Pancreas (tissue), 10 donors: ENCODE results near the gene SHROOM1. TPM values are rescaled to one million over a fixed set of nuclear protein-coding genes. Genes with fewer than 3 reads are reported as not detected.

Experiments
- ATAC-seq, 4 donors: fragments of 200-7000 bp; cut with Tn5 transposase; one replicate each; pipeline versions ENCODE4 v1.8.0 to v1.9.1; 2020; ENCODE audit warnings: mild to moderate bottlenecking in 4 of 4, moderate library complexity in 4 of 4
- DNase-seq, 6 donors: peaks; one replicate each; pipeline ENCODE4 v3.0.0-alpha.2; 2020
- FAIRE-seq: peaks from 2 replicates; lab custom pipeline; 2012; peaks lifted over from hg19 to GRCh38; lab: Jason Lieb, UNC
- H3K27ac ChIP-seq, 4 donors: fragments of 200-600 bp; sonication (generic); 1 replicate in 3 of 4; 2 replicates in 1 of 4; pipeline versions ENCODE4 v1.5.0 to v1.8.0; 2020
- H3K27me3 ChIP-seq, 4 donors: fragments of 200-600 bp; one replicate each; pipeline ENCODE4 v1.8.0; 2021
- H3K36me3 ChIP-seq, 3 donors: fragments of 200-600 bp; sonication (generic) in 1 of 3; one replicate each; pipeline versions ENCODE4 v1.5.0 to v1.8.0; 2020 to 2021
- H3K4me1 ChIP-seq, 3 donors: fragments of 200-600 bp; one replicate each; pipeline ENCODE4 v1.8.0; 2021
- H3K4me3 ChIP-seq, 4 donors: fragments of 200-600 bp; sonication (generic) in 2 of 4; one replicate each; pipeline versions ENCODE4 v1.5.0 to v1.8.0; 2020 to 2021
- H3K9me3 ChIP-seq, 4 donors: fragments of 200-600 bp; one replicate each; pipeline ENCODE4 v1.8.0; 2021
- CTCF ChIP-seq, 4 donors: fragments of 200-600 bp; sonication (generic) in 3 of 4; IDR thresholded peaks; one replicate each; pipeline versions ENCODE4 v1.5.0 to v1.8.0; 2021; ENCODE audit warnings: antibody characterized with exemption in 4 of 4
- WGBS, 2 donors: extraction: QIAGEN DNeasy Blood & Tissue Kit; methylation state at CpG; one replicate each; pipeline ENCODE4 v1.1.7; 2013; 5-methylcytosine and 5-hydroxymethylcytosine counted together
- intact Hi-C, 3 donors: fragments of 100-400 bp; cut with DNase I; formaldehyde crosslinking; loops; one replicate each; pipeline versions ENCODE4 v1.11.1 to v1.14.2; 2022
- polyA plus RNA-seq, 2 donors: library from polyadenylated mRNA; stranded (reverse); fragments of 200-250 nt; gene quantifications; one replicate each; pipeline ENCODE4 v1.2.3, GENCODE V29; 2013
- total RNA-seq, 6 donors: library from RNA; stranded (reverse); fragmentation: NEBNext Ultra II Directional in 4 of 6; extraction: Animal tissue kit (Norgen Biotek cat#: 25700) in 4 of 6; gene quantifications; one replicate each; pipeline versions ENCODE4 v1.2.1 to v1.2.4, GENCODE V29; 2021 to 2023
- donor health status: healthy with polysubstance abuse.
- donor health status: DM: no; HTN: no; CAD: no; lungs with moderate emphysema.
- donor health status: DM: no; HTN: no; CAD: no.
- donor health status: control.
- donor health status: control.
- donor health status: Bipolar disorder and iron deficiency.
- donor health status: DM: yes; HTN: yes; CAD: no.
- donor health status: DM: no; HTN: no; CAD: no.
- donor health status: DM: no; HTN: no; CAD: no.
- donor health status: DM: yes; HTN: yes; CAD: no.

Gene SHROOM1
- total and polyA plus RNA-seq, 8 donors: 10.7 to 62.0 (median 12.1) TPM

GRCh38 chr5:132815454-132815853 is 15.0 kb downstream of the SHROOM1 start:
- Histone ChIP-seq H3K4me1 (peaks cover 0 to 8% (median 3%) of the 10 kb centered on the region in 3 donors), H3K9me3 (no peaks in the 10 kb centered on the region), H3K27ac (no peak overlapping the region), H3K4me3 (no peak overlapping the region), H3K27me3 (no peaks in the 10 kb centered on the region), H3K36me3 (no peaks in the 10 kb centered on the region)
- WGBS, 2 donors: 87 to 90% methylated on average over 1 of the region's 1 CpG
- FAIRE-seq: no peak
- no peak for TF ChIP-seq CTCF (IDR thresholded peaks at IDR 0.05)
- DNase-seq: no peak
- ATAC-seq: no peak
- intact Hi-C loops: no loop called here

GRCh38 chr5:132814503-132815294 is 15.7 kb downstream of the SHROOM1 start:
- H3K36me3 ChIP-seq: no peaks in the 10 kb centered on the region
- peak in 1 of 6 donors; percentile 81 for DNase-seq
- no peak for ATAC-seq
- FAIRE-seq: no peak
- TF ChIP-seq CTCF (IDR thresholded peaks at IDR 0.05): no peak
- intact Hi-C loops: no loop called here
- H3K4me3 ChIP-seq: peak overlapping the region in 2 of 4 donors; percentile 54 to 57
- peaks cover 0 to 8% (median 3%) of the 10 kb centered on the region in 3 donors for H3K4me1 ChIP-seq
- no peaks in the 10 kb centered on the region for H3K9me3 ChIP-seq
- H3K27me3 ChIP-seq: no peaks in the 10 kb centered on the region
- 87% methylated on average over 81 of the region's 81 CpGs for WGBS, 2 donors
- H3K27ac ChIP-seq: no peak overlapping the region

DNA sequence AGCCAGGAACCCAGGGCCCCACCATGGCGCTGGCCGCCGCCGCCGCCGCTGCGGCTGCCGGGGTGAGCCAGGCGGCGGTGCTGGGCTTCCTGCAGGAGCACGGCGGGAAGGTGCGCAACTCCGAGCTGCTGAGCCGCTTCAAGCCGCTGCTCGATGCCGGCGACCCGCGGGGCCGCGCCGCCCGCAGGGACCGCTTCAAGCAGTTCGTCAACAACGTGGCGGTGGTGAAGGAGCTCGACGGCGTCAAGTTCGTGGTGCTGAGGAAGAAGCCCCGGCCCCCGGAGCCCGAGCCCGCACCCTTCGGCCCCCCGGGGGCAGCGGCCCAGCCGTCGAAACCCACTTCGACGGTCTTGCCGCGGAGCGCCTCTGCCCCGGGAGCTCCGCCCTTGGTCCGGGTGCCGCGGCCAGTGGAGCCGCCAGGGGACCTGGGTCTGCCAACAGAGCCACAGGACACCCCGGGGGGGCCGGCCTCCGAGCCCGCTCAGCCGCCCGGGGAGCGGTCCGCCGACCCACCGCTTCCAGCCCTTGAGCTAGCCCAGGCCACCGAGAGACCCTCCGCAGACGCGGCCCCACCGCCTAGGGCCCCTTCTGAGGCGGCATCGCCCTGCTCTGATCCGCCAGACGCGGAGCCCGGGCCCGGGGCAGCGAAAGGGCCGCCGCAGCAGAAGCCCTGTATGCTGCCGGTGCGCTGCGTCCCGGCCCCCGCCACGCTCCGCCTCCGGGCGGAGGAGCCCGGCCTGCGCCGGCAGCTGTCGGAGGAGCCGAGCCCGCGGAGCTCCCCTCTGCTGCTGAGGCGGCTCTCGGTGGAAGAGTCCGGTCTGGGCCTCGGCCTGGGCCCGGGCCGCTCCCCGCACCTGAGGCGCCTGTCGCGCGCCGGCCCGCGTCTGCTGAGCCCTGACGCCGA is 16.6 kb downstream of the SHROOM1 start:
- FAIRE-seq (no peak), ATAC-seq (peak; percentile 46 to 70 (median 66)), DNase-seq (peak in 3 of 6 donors; percentile 56 to 87 (median 69))
- Histone ChIP-seq H3K36me3 (no peaks in the 10 kb centered on the region), H3K27me3 (no peaks in the 10 kb centered on the region), H3K4me1 (peaks cover under 1 to 8% (median 5%) of the 10 kb centered on the region in 3 donors), H3K4me3 (peak overlapping the region; percentile 31 to 57 (median 46)), H3K27ac (peak overlapping the region in 3 of 4 donors; percentile 1 to 46 (median 41)), H3K9me3 (no peaks in the 10 kb centered on the region)
- intact Hi-C loops: no loop called here
- WGBS, 2 donors: 13 to 22% methylated on average over 85 to 110 of the region's 110 CpGs
- TF ChIP-seq CTCF (IDR thresholded peaks at IDR 0.05): no peak

GRCh38 chr5:132812781-132813598 is 17.5 kb downstream of the SHROOM1 start, which contains the start of gene SOWAHA:
SOWAHA (plus strand) TSS chr5:132813302; CDS start chr5:132813622, 320 bp downstream.
- Histone ChIP-seq H3K9me3 (no peaks in the 10 kb centered on the region), H3K27ac (peak within 1 kb of the TSS in 3 of 4 donors; percentile 1 to 46 (median 41)), H3K4me3 (peak within 1 kb of the TSS; percentile 31 to 57 (median 46)), H3K36me3 (no peaks in the 10 kb centered on the region), H3K4me1 (peaks cover 8 to 14% (median 10%) of the 10 kb centered on the region in 3 donors), H3K27me3 (no peaks in the 10 kb centered on the region)
- intact Hi-C loops: no loop called here
- peak; percentile 69 to 78 (median 75) for ATAC-seq
- WGBS, 2 donors: 1 to 4% methylated on average over 25 to 68 of the region's 68 CpGs
- DNase-seq: peak; percentile 46 to 83 (median 60)
- TF ChIP-seq CTCF (IDR thresholded peaks at IDR 0.05): no peak
- no peak for FAIRE-seq
